HCT116 (cell line): Measurements from ENCODE around the gene PPP1R3C. TPM values are rescaled to one million over a fixed set of nuclear protein-coding genes. Genes with fewer than 3 reads are reported as not detected.

ENCODE experiments used
- ATAC-seq: fragments of 200-7000 bp; cut with Tn5 transposase; 2 replicates; pipeline ENCODE4 v1.9.1; 2020; ENCODE audit warnings: mild to moderate bottlenecking, moderate library complexity
- BruUV-seq: library from RNA; stranded (reverse); fragments of 400-500 nt; replicated peaks from 2 replicates; lab custom pipeline; 2021; lab: Mats Ljungman, UMichigan
- CTCF ChIA-PET: fragments of 300-600 bp; sonication (Branson Sonifier 250); formaldehyde crosslinking; loops from one replicate; lab custom pipeline; 2021; ENCODE audit warnings: antibody characterized with exemption; lab: Charles Lee
- POLR2A ChIA-PET: fragments of 300-600, 350-600 bp; sonication (Branson Sonifier 250); formaldehyde crosslinking; loops from one replicate; lab custom pipeline; 2021; ENCODE audit warnings: antibody characterized with exemption; lab: Charles Lee
- RAD21 ChIA-PET, 2 experiments: fragments of 300-600 bp; sonication (Branson Sonifier 250); formaldehyde crosslinking; loops; one replicate each; lab custom pipeline; 2023; ENCODE audit warnings: low total read pairs in 2 of 2; ENCODE audit not compliant: uncharacterized antibody in 2 of 2, unreplicated experiment in 2 of 2, low non-redundant PET in 1 of 2; lab: Charles Lee
- DNase-seq: peaks from one replicate; pipeline ENCODE4 v3.0.0-alpha.2; 2010; ENCODE audit warnings: low read depth, low spot score
- H2AFZ ChIP-seq: fragments of 200-600 bp; shearing (Covaris generic), sonication (generic); 2 replicates; pipeline ENCODE4 v1.6.1; 2017; ENCODE audit warnings: low read depth, mixed run types, mixed read lengths, antibody characterized with exemption, low read length; ENCODE audit not compliant: poor library complexity, severe bottlenecking
- H3K27ac ChIP-seq: 2 replicates; pipeline ENCODE4 v1.5.1; 2012; ENCODE audit warnings: low read depth, low read length
- H3K27me3 ChIP-seq: fragments of 200-600 bp; sonication (generic); 2 replicates; pipeline ENCODE4 v1.6.1; 2016; ENCODE audit warnings: mixed run types, low read length, mixed read lengths; ENCODE audit not compliant: insufficient read depth
- H3K36me3 ChIP-seq, 2 experiments: fragments of 200-500 bp in 1 of 2; fragments of 200-600 bp in 1 of 2; sonication (Bioruptor generic) in 1 of 2; sonication (generic) in 1 of 2; 2 replicates each; pipeline versions ENCODE4 v1.5.1 to v1.6.1; 2014 to 2016; ENCODE audit warnings: low read length in 2 of 2, inconsistent platforms in 1 of 2, mixed read lengths in 1 of 2, mixed run types in 1 of 2; ENCODE audit not compliant: insufficient read depth in 2 of 2, control insufficient read depth in 1 of 2
- H3K4me1 ChIP-seq, 2 experiments: fragments of 200-600 bp in 1 of 2; sonication (generic) in 1 of 2; 2 replicates each; pipeline versions ENCODE4 v1.5.1 to v1.6.1; 2012 to 2017; ENCODE audit warnings: low read length in 2 of 2, inconsistent platforms in 1 of 2, mild to moderate bottlenecking in 1 of 2, mixed read lengths in 1 of 2, mixed run types in 1 of 2, moderate library complexity in 1 of 2; ENCODE audit not compliant: insufficient read depth in 2 of 2, control insufficient read depth in 1 of 2
- H3K4me2 ChIP-seq: fragments of 200-600 bp; sonication (generic); 2 replicates; pipeline ENCODE4 v1.6.1; 2017; ENCODE audit warnings: mixed run types, low read length, mixed read lengths
- H3K4me3 ChIP-seq, 2 experiments: fragments of 200-600 bp in 1 of 2; sonication (generic) in 1 of 2; replicated peaks in 1 of 2; 2 replicates each; pipeline ENCODE4 v1.5.1; 2011 to 2016; ENCODE audit warnings: low read length in 2 of 2, control low read depth in 1 of 2, low read depth in 1 of 2, mild to moderate bottlenecking in 1 of 2, mixed read lengths in 1 of 2, mixed run types in 1 of 2
- H3K79me2 ChIP-seq: fragments of 200-600 bp; sonication (generic); 2 replicates; pipeline ENCODE4 v1.6.1; 2017; ENCODE audit warnings: mild to moderate bottlenecking, mixed run types, low read length, moderate library complexity, mixed read lengths; ENCODE audit not compliant: insufficient read depth
- H3K9ac ChIP-seq: fragments of 200-600 bp; sonication (generic); 2 replicates; pipeline ENCODE4 v1.6.1; 2016; ENCODE audit warnings: low read length, mixed read lengths
- H3K9me2 ChIP-seq: fragments of 200-600 bp; sonication (generic), shearing (Covaris generic); 2 replicates; pipeline ENCODE4 v1.6.1; 2017; ENCODE audit warnings: mixed run types, mild to moderate bottlenecking, moderate library complexity; ENCODE audit not compliant: insufficient read depth
- H3K9me3 ChIP-seq, 2 experiments: fragments of 200-500 bp in 1 of 2; fragments of 200-600 bp in 1 of 2; sonication (Bioruptor generic) in 1 of 2; sonication (generic) in 1 of 2; 2 replicates each; pipeline ENCODE4 v1.6.1; 2014 to 2017; ENCODE audit warnings: low read length in 2 of 2, mixed read lengths in 2 of 2, inconsistent platforms in 1 of 2, low read depth in 1 of 2, mild to moderate bottlenecking in 1 of 2, mixed run types in 1 of 2, moderate library complexity in 1 of 2; ENCODE audit not compliant: control insufficient read depth in 1 of 2, insufficient read depth in 1 of 2
- H4K20me1 ChIP-seq: fragments of 200-600 bp; sonication (generic), shearing (Covaris generic); 2 replicates; pipeline ENCODE4 v1.6.1; 2017; ENCODE audit warnings: mixed run types, mild to moderate bottlenecking, moderate library complexity; ENCODE audit not compliant: insufficient read depth
- ELF1 ChIP-seq: IDR thresholded peaks from 2 replicates; pipeline ENCODE4 v1.6.1; 2012; ENCODE audit warnings: low read depth, borderline replicate concordance
- EZH2 ChIP-seq: fragments of 200-600 bp; sonication (generic); IDR thresholded peaks from 2 replicates; pipeline ENCODE4 v1.6.1; 2017; ENCODE audit warnings: antibody characterized with exemption, mixed run types
- FOSL1 ChIP-seq: IDR thresholded peaks from 2 replicates; pipeline ENCODE4 v1.6.1; 2012; ENCODE audit warnings: low read depth
- POLR2A ChIP-seq: IDR thresholded peaks from 2 replicates; pipeline ENCODE4 v1.7.0; 2011; ENCODE audit warnings: borderline replicate concordance; ENCODE audit not compliant: insufficient read depth, insufficient read length; ENCODE audit errors: extremely low read depth
- REST ChIP-seq: IDR thresholded peaks from 2 replicates; pipeline ENCODE4 v1.6.1; 2012; ENCODE audit warnings: low read depth
- TCF7L2 ChIP-seq: IDR thresholded peaks from 2 replicates; pipeline ENCODE4 v1.7.0; 2011; ENCODE audit warnings: borderline replicate concordance, inconsistent platforms; ENCODE audit not compliant: insufficient read depth, insufficient read length; ENCODE audit errors: extremely low read depth
- ZNF274 ChIP-seq: fragments of 200-500 bp; sonication (Bioruptor generic); IDR thresholded peaks from 2 replicates; pipeline ENCODE4 v1.6.1; 2014; ENCODE audit warnings: mild to moderate bottlenecking, low read depth, low read length, inconsistent platforms
- intact Hi-C: fragments of 100-400 bp; cut with micrococcal nuclease; formaldehyde crosslinking; loops from 2 replicates; pipeline ENCODE4 v1.10.0; 2022
- total RNA-seq: library from RNA; stranded (reverse); gene quantifications from one replicate; pipeline ENCODE4 v1.2.1, GENCODE V29; 2021; ENCODE audit not compliant: unreplicated experiment

The PPP1R3C gene
- total RNA-seq, 1 experiment from 2014 or later: 0.20 TPM

- no peak overlapping the region for H3K27ac ChIP-seq
- H3K27me3 ChIP-seq: no peaks in the 10 kb centered on the region
- ChIA-PET CTCF (no interaction called here), RAD21 (no interaction called here), POLR2A (interaction anchor here (1.1 kb wide), 1 partner anchor 9 kb away, joined by 3 read pairs; no protein-coding TSS in a partner anchor)
- no peak for TF ChIP-seq FOSL1
- no peak for TF ChIP-seq REST
- TF ChIP-seq POLR2A: no peak
- TF ChIP-seq ELF1: no peak
- no peak for TF ChIP-seq ZNF274
- TF ChIP-seq EZH2: no peak
- no peak for TF ChIP-seq TCF7L2
- H3K4me3 ChIP-seq: no peak overlapping the region
- peaks cover 0 to 12% of the 10 kb centered on the region in 2 experiments; a peak in 2 of 4 replicates for H3K4me1 ChIP-seq
- DNase-seq (no peak), ATAC-seq (no peak)
- intact Hi-C loops: no loop called here
- no peaks in the 10 kb centered on the region for H3K36me3 ChIP-seq
- no peak overlapping the region for H3K9ac ChIP-seq
- no peak overlapping the region for H3K4me2 ChIP-seq
- H3K79me2 ChIP-seq: no peaks in the 10 kb centered on the region
- H3K9me2 ChIP-seq: no peaks in the 10 kb centered on the region
- no TSS peak for BruUV-seq
- H2AFZ ChIP-seq: no peak overlapping the region
- H3K9me3 ChIP-seq: peaks cover 0 to 8% of the 10 kb centered on the region in 2 experiments; a peak in 2 of 4 replicates
- no peaks in the 10 kb centered on the region for H4K20me1 ChIP-seq
Observed at GRCh38 chr10:91603931-91604331, 28.9 kb downstream of the PPP1R3C start.
